T-helper 2 cell treated with Interferon-gamma antibody and Interleukin-4, amounts not matched to agents 5 μg/mL and 100 μg/mL, for 36 hours (primary cell): ENCODE results near the gene RING1.

Experiments used
- DNase-seq: peaks from one replicate; pipeline ENCODE4 v3.0.0; 2021; ENCODE audit warnings: low spot score
- H3K27ac Mint-ChIP-seq: one replicate; pipeline ENCODE4 v1.8.0; 2021; ENCODE audit warnings: mild to moderate bottlenecking, mixed read lengths
- H3K27me3 Mint-ChIP-seq: one replicate; pipeline ENCODE4 v1.8.0; 2021; ENCODE audit warnings: low read depth, mixed read lengths
- H3K36me3 Mint-ChIP-seq: one replicate; pipeline ENCODE4 v1.8.0; 2021; ENCODE audit warnings: low read depth, mixed read lengths
- H3K4me1 Mint-ChIP-seq: one replicate; pipeline ENCODE4 v1.8.0; 2021; ENCODE audit warnings: low read depth, mixed read lengths
- H3K4me3 Mint-ChIP-seq: one replicate; pipeline ENCODE4 v1.8.0; 2022; ENCODE audit warnings: mild to moderate bottlenecking, moderate library complexity, mixed read lengths
- H3K9me3 Mint-ChIP-seq: one replicate; pipeline ENCODE4 v1.8.0; 2021; ENCODE audit warnings: mixed read lengths

RING1 gene

DNA sequence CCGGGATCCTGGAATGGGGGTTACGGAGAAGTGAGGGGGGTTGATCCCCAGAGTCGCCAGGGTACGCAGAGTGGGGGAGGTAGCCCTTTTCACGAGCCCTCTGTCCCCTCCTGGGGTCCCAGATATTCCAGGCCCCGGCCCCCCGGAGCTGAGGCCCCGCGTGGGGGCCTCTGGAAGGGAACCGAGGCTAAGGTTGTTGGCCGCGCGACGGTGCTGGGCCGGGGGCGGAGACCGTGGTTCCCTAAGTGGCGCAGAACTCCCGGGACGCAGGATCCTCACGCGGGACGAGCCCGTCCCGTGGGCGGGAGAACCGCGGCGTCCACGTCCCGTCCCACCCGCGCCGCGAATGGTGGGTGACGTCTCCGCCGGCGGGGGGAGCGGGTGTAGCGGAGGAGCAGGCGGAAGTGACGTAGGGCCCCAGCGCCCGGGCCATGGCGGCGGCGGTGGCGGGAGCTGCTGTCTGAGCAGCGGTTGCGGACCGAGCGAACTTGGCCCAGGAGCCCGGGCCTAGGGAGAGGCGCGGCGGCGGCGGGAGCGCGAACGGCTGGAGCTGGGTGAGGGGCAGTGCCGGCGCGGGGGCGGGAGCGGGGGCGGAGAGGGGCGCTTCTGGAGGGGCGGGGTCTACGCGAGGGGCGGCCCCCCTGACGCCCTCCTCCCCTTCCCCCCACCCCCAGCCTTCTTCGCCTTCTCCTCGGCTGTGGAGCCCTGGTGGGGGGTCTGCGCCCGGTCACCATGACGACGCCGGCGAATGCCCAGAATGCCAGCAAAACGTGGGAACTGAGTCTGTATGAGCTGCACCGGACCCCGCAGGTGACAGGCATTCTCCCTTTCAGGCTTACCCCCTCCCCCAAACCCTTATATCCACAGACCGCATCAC, at the start of gene RING1:
Gene RING1, plus strand, starts transcription at position 410 of the 877 bp plus-strand sequence. Its CDS starts 323 bp downstream, at position 733.
- peaks cover 13% of the 10 kb centered on the region for H3K27me3 Mint-ChIP-seq
- H3K4me3 Mint-ChIP-seq = peak within 1 kb of the TSS; percentile 87
- H3K9me3 Mint-ChIP-seq = no peaks in the 10 kb centered on the region
- H3K27ac Mint-ChIP-seq = peak within 1 kb of the TSS; percentile 93
- peaks cover 44% of the 10 kb centered on the region for H3K4me1 Mint-ChIP-seq
- peak; percentile 85 for DNase-seq
- H3K36me3 Mint-ChIP-seq = peaks cover 33% of the 10 kb centered on the region

DNA sequence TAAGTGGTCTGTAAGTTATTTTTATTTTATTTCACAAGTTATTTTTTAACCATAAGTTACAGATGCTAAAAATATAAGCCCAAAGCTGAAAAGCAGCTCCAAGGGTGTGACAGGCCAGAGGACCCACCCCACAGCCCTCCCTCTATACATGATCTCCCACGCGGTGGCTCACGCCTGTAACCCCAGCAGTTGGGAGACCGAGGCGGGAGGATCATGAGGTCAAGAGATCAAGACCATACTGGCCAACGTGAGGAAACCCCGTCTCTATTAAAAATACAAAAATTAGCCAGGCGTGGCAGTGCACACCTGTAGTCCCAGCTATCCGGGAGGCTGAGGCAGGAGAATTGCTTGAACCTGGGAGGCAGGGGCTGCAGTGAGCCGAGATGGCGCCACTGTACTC, 48.2 kb upstream of the RING1 start:
- H3K4me1 Mint-ChIP-seq = peaks cover 12% of the 10 kb centered on the region
- DNase-seq = no peak
- H3K27me3 Mint-ChIP-seq = no peaks in the 10 kb centered on the region
- no peaks in the 10 kb centered on the region for H3K9me3 Mint-ChIP-seq
- no peaks in the 10 kb centered on the region for H3K36me3 Mint-ChIP-seq
- H3K27ac Mint-ChIP-seq = no peak overlapping the region
- H3K4me3 Mint-ChIP-seq = no peak overlapping the region

DNA sequence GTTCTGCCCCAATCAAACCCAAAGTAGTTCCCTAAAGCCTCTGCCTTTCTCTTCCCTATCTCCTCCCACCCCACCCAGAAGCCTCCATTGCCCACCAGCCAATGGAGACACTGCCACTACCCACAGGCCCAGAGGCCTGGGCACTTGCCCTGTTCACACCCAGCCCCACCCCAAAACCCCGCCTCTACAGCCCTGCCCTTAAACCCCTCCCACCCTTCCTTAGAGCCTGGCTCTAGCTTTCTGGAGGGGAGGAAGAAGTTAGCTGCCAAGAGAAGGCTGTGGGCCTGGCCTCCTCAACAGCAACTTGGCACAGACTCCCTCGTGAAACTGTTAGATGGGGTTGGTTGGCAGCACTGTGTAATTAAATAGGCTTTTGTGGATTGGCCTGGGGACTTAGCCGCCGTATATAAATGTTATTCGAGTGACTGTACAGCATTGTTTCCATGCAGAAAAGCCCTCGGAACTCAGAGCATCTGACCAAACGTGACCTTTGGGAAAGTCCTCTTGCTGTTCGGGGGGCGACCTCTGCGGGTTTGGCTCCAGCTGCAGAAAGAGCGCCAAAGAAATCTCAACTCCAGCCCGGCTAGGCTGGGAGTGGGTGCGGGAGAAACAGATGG, 47.5 kb upstream of the RING1 start:
- H3K9me3 Mint-ChIP-seq = no peaks in the 10 kb centered on the region
- H3K27ac Mint-ChIP-seq = peak overlapping the region; percentile 82
- H3K4me1 Mint-ChIP-seq = peaks cover 12% of the 10 kb centered on the region
- no peaks in the 10 kb centered on the region for H3K36me3 Mint-ChIP-seq
- peak overlapping the region; percentile 87 for H3K4me3 Mint-ChIP-seq
- no peak for DNase-seq
- H3K27me3 Mint-ChIP-seq = no peaks in the 10 kb centered on the region

DNA sequence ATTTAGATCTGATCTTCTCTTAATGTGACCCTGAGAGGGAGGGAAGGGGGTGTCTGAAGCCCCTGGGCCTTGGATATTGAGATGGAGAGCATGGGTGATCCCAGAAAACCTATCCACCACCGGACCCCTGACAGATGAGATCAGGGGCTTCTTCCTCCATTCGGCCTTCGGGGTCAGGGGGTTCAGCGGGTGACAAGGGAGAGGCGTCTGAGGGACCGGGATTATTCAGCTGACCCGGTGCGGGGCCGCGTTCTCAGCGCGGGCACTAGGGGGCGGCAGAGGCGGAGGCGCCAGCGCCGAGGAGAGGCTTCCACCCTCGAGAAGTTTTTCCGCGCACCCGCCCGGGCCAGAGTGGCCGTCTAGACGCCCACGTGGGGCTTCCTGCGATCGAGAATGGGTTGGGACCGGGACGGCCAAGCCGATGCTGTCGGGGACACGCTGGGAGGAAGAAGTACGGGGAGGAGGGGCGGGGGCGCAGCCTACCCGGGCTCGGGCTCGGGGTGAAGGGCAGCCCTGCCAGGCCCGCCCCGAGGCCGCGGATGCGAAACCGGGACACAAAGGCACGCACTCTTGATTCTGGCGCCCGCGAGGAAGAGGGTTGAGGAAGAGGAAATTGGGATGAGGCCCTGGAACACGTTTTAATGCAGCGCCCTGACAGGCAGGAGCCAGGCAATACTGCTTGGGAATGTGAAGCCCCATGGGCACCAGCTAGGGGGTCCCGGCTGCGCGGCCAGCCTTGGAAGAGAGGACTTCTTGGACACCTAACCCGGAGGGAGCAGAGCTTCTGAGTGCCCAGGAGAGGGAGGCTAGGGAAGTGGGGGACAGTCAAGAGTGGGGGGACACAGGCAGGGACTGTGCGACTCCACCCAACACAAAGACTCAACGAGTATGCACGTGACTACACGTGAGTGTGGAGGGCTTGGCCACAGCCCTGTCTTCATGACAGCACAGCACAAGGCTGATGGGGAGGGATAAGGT, 46.7 kb upstream of the RING1 start:
- peaks cover 12% of the 10 kb centered on the region for H3K4me1 Mint-ChIP-seq
- H3K27me3 Mint-ChIP-seq = no peaks in the 10 kb centered on the region
- peak; percentile 82 for DNase-seq
- H3K9me3 Mint-ChIP-seq = no peaks in the 10 kb centered on the region
- no peaks in the 10 kb centered on the region for H3K36me3 Mint-ChIP-seq
- peak overlapping the region; percentile 87 for H3K4me3 Mint-ChIP-seq
- peak overlapping the region; percentile 82 for H3K27ac Mint-ChIP-seq

DNA sequence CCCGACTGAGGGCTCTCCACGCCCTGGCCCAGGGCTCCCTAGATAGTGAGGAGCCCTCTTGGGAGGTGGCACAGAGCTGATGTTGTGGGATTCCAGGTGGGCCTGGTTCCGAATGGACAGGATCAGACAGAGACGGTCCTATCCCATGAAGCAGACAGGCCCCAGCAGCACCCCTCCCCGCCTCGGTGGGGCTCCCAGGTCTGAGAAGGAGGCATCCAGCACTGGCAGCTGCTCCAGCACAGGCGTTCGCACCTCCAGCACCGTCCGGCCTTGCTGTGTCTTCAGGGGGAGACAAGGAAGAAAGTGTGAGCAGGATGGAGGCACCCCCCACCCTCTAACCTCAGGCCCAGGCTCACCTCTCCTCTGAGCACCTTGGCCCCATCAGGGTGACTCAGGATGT, 44.8 kb upstream of the RING1 start:
- Mint-ChIP-seq H3K4me1 (peaks cover 12% of the 10 kb centered on the region), H3K27ac (no peak overlapping the region), H3K9me3 (no peaks in the 10 kb centered on the region), H3K27me3 (no peaks in the 10 kb centered on the region), H3K36me3 (no peaks in the 10 kb centered on the region), H3K4me3 (no peak overlapping the region)
- no peak for DNase-seq

- Mint-ChIP-seq H3K4me3 (no peak overlapping the region), H3K36me3 (no peaks in the 10 kb centered on the region), H3K27ac (no peak overlapping the region), H3K4me1 (peaks cover 12% of the 10 kb centered on the region), H3K9me3 (no peaks in the 10 kb centered on the region), H3K27me3 (no peaks in the 10 kb centered on the region)
- no peak for DNase-seq
Measured at GRCh38 chr6:33164176-33164575, 44.1 kb upstream of the RING1 start.

DNA sequence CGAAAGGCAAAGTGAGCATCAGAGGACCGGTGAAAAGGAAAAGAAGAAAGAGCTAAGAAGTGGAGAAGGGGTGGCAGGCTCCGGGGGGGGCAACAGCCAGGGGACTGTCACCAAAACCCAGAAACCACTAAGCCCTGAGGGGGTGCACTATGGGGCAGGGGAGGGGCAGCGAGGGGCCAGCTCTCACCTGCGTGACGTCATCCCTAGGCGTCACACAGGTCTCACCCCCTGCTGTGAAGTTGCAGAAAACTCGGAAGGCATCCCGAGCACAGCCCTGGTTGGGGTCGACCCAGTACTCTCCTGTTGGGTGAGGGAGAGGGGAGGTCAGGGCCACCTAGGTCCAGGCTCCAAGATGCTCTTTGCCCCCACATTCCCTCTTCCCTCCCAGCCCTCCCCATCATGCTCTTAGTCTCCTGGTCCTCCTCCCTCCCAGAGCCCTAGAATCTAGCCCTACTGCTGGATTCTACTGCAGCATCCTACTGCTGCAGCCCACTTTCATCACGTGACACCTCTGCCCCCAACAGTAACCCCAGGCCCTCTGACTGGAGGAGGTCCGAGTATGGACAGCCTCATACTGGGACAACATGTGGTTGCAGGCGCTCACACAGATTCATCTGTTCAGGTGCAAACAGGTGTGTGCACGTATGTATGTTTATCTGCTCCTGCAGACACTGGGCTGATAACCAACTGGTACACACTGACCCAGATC, 43.5 kb upstream of the RING1 start:
- H3K27ac Mint-ChIP-seq = no peak overlapping the region
- no peak overlapping the region for H3K4me3 Mint-ChIP-seq
- H3K36me3 Mint-ChIP-seq = no peaks in the 10 kb centered on the region
- no peak for DNase-seq
- H3K4me1 Mint-ChIP-seq = peaks cover 12% of the 10 kb centered on the region
- H3K27me3 Mint-ChIP-seq = no peaks in the 10 kb centered on the region
- H3K9me3 Mint-ChIP-seq = no peaks in the 10 kb centered on the region

DNA sequence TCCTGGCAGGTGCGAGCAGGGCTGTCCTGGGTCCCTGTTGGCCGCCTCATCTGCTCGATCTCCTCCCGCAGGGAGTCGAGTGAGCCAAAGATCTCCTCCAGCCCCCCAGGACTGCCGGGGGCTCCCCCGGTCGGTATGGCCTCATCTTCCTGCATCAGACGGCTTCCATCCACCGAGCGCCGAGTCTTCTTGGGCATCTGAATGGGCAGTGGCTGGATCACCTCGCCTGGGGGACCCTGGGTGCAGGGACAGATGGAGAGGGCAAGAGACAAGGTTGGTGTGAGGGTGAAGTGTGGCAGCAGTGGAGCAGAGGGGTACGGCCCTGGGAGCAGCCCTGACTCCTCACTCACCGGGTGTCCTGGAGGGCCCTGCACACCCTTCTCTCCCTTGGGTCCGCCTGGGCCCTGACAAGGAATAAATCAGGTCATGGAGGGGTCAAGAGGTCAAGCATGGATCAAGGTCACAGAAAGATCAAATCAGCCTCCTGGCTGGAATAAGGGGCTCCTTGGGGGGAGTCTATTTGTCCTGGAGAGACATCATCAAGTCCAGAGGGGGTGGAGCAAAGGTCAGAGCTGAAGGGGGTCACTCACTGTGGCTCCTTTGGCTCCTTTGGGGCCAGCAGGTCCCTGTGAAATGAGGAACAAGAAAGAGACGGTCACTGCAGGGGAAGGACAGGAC, 42.6 kb upstream of the RING1 start:
- Mint-ChIP-seq H3K4me1 (peaks cover 12% of the 10 kb centered on the region), H3K27ac (no peak overlapping the region), H3K27me3 (no peaks in the 10 kb centered on the region), H3K36me3 (no peaks in the 10 kb centered on the region), H3K9me3 (no peaks in the 10 kb centered on the region), H3K4me3 (no peak overlapping the region)
- no peak for DNase-seq

DNA sequence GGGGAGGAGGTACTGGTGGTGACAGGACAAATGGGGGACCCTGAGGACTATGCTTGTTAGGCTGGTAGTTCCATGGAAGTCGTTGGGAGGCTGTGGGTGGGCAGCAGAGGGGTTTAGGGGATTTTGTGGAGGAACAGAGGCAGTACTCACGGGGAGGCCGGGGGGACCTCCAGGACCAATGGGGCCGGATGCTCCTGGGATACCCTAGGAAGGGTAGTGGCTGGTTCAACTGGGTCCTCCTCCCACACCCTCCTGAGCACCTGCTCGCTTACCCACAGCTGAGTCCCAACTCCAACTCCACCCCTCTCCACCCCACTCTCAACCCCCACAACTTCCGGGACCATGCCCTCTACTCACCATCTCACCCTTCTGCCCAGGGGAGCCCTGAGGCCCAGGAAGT, 41.9 kb upstream of the RING1 start:
- Mint-ChIP-seq H3K27ac (no peak overlapping the region), H3K27me3 (no peaks in the 10 kb centered on the region), H3K36me3 (no peaks in the 10 kb centered on the region), H3K4me1 (peaks cover 6% of the 10 kb centered on the region), H3K4me3 (no peak overlapping the region), H3K9me3 (no peaks in the 10 kb centered on the region)
- DNase-seq = no peak

- no peak for DNase-seq
- H3K27me3 Mint-ChIP-seq = no peaks in the 10 kb centered on the region
- H3K9me3 Mint-ChIP-seq = no peaks in the 10 kb centered on the region
- no peaks in the 10 kb centered on the region for H3K36me3 Mint-ChIP-seq
- peaks cover 3% of the 10 kb centered on the region for H3K4me1 Mint-ChIP-seq
- no peak overlapping the region for H3K27ac Mint-ChIP-seq
- H3K4me3 Mint-ChIP-seq = no peak overlapping the region
Measured at GRCh38 chr6:33166811-33167210, 41.5 kb upstream of the RING1 start.

- H3K27ac Mint-ChIP-seq = no peak overlapping the region
- no peaks in the 10 kb centered on the region for H3K9me3 Mint-ChIP-seq
- DNase-seq = no peak
- H3K4me3 Mint-ChIP-seq = no peak overlapping the region
- H3K4me1 Mint-ChIP-seq = no peaks in the 10 kb centered on the region
- H3K27me3 Mint-ChIP-seq = peaks cover 1% of the 10 kb centered on the region
- no peaks in the 10 kb centered on the region for H3K36me3 Mint-ChIP-seq
Measured at GRCh38 chr6:33167374-33168283, 40.7 kb upstream of the RING1 start.

DNA sequence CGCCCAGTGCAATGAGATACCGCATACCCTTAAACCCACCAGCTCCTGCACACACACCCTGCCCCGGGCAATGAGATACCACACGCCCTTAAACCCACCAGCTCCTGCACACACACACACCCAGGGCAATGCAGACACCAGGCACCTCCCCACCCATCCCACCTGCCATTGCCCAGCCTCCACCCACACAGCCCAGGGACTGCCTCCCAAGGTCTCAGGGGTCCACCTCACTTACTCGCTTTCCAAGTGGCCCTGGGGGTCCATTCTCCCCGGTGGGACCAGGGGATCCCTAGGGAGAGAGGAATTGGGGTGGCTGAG, 40.1 kb upstream of the RING1 start:
- DNase-seq = no peak
- no peak overlapping the region for H3K27ac Mint-ChIP-seq

More for the DNA sequence above, 40.1 kb upstream of the RING1 start:
- Mint-ChIP-seq H3K36me3 (no peaks in the 10 kb centered on the region), H3K4me1 (no peaks in the 10 kb centered on the region), H3K27me3 (peaks cover 3% of the 10 kb centered on the region), H3K4me3 (no peak overlapping the region), H3K9me3 (no peaks in the 10 kb centered on the region)
